WI38 (cell line): Measurements from ENCODE around the gene SLC25A23.

Experiments used
- H3K4me3 ChIP-seq: 2 replicates; pipeline ENCODE4 v1.5.1; 2011; ENCODE audit warnings: low read depth, mild to moderate bottlenecking, control low read depth, low read length
- TF ChIP-seq, protein P1 (sequence below): IDR thresholded peaks from 2 replicates; pipeline ENCODE4 v1.5.1; 2012; ENCODE audit warnings: low read depth, mild to moderate bottlenecking, control low read depth, low read length

The SLC25A23 gene

DNA sequence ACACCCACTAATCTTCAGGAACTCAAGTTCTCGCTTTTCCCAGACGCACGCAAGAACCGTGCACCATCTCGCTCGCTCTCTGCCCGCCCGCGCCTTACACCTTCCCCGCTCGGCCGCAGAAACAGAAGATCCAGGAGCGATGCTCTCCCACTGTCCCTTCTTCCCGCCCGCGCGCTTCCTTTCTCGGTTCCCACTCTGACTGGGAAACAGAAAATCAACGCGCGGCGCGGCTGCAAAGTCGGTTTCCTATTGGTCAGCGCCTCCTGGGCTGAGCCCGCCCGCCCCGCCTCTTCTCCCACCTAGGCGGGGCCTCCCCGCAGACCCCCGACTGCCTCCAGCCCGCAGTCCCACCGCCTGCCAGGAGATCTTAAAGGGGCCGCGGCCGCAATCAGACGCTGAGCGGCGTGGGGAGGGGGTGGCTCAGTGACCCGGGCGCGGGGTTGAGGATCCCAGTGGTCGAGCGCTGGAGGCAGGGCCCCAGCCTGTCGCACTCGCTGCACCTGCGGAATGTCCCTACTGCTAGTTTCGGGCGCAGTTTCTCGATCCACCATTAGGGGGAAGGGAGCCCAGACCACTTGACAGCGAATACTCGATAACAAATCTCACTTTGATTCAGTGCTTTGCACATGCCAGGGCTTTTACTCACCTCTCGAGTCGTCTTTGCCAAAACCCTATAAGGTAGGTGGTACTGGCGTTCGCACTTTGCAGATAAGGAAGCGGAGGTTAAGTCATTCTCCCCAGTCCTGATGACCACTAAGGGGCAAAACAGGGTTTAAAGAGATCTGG lies 700 bp upstream of the SLC25A23 start:
- TF ChIP-seq, protein P1, sequence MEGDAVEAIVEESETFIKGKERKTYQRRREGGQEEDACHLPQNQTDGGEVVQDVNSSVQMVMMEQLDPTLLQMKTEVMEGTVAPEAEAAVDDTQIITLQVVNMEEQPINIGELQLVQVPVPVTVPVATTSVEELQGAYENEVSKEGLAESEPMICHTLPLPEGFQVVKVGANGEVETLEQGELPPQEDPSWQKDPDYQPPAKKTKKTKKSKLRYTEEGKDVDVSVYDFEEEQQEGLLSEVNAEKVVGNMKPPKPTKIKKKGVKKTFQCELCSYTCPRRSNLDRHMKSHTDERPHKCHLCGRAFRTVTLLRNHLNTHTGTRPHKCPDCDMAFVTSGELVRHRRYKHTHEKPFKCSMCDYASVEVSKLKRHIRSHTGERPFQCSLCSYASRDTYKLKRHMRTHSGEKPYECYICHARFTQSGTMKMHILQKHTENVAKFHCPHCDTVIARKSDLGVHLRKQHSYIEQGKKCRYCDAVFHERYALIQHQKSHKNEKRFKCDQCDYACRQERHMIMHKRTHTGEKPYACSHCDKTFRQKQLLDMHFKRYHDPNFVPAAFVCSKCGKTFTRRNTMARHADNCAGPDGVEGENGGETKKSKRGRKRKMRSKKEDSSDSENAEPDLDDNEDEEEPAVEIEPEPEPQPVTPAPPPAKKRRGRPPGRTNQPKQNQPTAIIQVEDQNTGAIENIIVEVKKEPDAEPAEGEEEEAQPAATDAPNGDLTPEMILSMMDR = peak; percentile 46
- peak overlapping the region; percentile 69 for H3K4me3 ChIP-seq

- TF ChIP-seq, protein P1 = no peak
- H3K4me3 ChIP-seq = peak overlapping the region; percentile 69
Measured at GRCh38 chr19:6458695-6459261, 814 bp downstream of the SLC25A23 start.

DNA sequence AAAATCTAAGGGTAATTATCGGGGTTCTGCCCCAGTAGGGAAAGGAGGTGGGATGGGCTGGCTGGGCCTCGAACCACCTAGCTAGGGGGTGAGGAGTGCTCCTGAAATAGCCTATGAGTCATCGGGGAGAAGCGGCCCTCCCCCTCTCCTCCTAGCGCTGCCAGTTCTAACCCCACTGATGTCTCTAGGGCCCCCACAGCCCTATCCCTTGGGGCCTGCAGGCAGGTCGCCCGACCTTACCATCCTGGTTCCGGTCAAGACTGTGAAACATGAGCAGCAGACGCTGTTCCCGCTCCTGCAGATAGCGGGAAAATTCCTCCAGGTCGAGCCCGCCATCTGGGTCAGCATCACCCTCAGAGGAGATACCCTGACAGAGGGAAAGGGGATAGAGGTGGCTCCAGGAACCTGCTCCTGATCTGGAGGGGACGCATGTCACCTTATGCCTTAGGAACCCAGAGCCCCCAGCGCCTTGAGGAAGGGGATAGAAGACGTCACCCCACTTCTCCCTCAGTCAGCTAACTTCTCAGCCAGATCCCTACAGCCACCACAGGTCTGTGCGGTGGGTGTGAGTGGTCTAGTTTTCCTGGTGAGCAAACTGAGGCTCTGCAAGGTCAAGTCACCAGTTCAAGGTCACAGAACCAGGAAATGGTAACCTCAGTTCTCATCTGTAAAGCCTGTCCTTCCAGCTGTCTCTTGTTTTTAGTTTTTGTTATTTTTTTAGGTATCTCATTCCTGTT lies 1.5 kb downstream of the SLC25A23 start:
- TF ChIP-seq, protein P1 = no peak
- no peak overlapping the region for H3K4me3 ChIP-seq

GRCh38 chr19:6455924-6456323 lies 3.7 kb downstream of the SLC25A23 start:
- H3K4me3 ChIP-seq = no peak overlapping the region
- TF ChIP-seq, protein P1 = no peak

DNA sequence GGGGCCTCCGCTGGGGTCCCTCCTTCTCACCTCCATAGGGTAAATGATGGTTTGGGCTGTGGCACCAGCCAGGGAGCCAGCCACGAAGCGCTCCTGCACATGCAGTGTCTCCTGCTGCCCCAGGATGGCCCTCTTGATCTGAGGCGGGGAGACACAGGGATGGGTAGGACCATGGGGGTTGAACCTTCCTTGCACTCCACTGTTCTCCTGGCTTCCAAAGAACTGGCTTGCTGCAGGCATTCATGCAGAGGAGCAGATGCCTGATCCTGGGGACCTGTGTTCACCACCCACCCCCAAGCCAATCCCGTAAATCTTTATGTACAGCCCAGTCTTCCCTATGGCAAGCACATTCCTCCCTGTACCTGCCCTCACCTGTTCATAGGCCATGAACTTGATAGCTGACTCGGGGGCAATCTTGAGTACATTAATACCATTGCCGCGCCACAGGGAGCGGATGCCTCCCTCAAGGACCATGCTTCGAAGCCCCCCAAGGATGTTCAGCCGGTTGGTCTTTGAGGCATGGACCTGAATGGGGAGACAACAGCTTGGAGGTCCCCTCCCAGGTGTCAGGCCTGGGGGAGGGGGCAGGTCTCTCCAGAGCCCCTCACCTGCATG lies 5.5 kb downstream of the SLC25A23 start:
- TF ChIP-seq, protein P1 = no peak
- no peak overlapping the region for H3K4me3 ChIP-seq

DNA sequence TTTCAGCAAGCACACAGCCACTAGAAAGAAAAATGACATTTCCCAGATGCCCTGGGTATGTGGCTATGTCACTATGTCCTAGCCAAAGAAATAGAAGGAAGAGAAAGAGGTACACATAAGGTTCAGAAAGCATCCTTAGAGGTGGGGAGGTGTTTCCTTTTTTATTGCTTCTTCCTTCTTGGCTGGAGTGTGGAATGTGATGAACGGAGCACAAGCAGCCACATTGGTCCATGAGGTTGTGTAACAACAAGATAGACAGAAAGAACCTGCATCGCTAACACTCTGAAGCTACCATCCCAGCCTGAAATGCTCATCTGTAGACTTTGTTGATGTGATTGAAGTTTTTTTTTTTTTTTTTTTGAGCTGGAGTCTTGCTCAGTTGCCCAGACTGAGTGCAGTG lies 6.7 kb downstream of the SLC25A23 start:
- TF ChIP-seq, protein P1 = no peak
- no peak overlapping the region for H3K4me3 ChIP-seq
